ENCODE data around the gene PDE8A.
"Not testable (repeated sequence)": the region's sequence is repeated elsewhere in the genome, so short reads cannot be mapped to it uniquely, and the experiment has no call there.

PDE8A gene

GRCh38 chr15:85178308-85178707 is 196.7 kb downstream of the PDE8A start:
- Mint-ChIP-seq H3K27ac (no peak overlapping the region), H3K27me3 (peaks cover 18% of the 10 kb centered on the region), H3K4me1 (no peaks in the 10 kb centered on the region), H3K9me3 (no peaks in the 10 kb centered on the region), H3K4me3 (no peak overlapping the region)
- DNase-seq (no peak), ATAC-seq (no peak)

GRCh38 chr15:85179700-85180099 is 198.0 kb downstream of the PDE8A start:
- H3K9me3 Mint-ChIP-seq, result no peaks in the 10 kb centered on the region
- ATAC-seq (no peak), DNase-seq (no peak)
- no peaks in the 10 kb centered on the region for H3K4me1 Mint-ChIP-seq
- H3K27ac Mint-ChIP-seq, result no peak overlapping the region
- peaks cover 9% of the 10 kb centered on the region for H3K27me3 Mint-ChIP-seq
- no peak overlapping the region for H3K4me3 Mint-ChIP-seq

- H3K4me3 Mint-ChIP-seq, H3K4me1 Mint-ChIP-seq, ATAC-seq, DNase-seq, H3K27me3 Mint-ChIP-seq, H3K27ac Mint-ChIP-seq, H3K9me3 Mint-ChIP-seq: not testable (repeated sequence)
These were observed 203.7 kb downstream of the PDE8A start for GRCh38 chr15:85185350-85185749.

GRCh38 chr15:85188171-85188577 is 206.5 kb downstream of the PDE8A start:
- H3K27me3 Mint-ChIP-seq, ATAC-seq, H3K9me3 Mint-ChIP-seq, H3K27ac Mint-ChIP-seq, H3K4me3 Mint-ChIP-seq, DNase-seq, H3K4me1 Mint-ChIP-seq: not testable (repeated sequence)
